ENCODE data around the gene RPS29. TPM values are rescaled to one million over a fixed set of nuclear protein-coding genes. Genes with fewer than 3 reads are reported as not detected.

Gene RPS29
- total RNA-seq, 4 donors from 2014 or later: 2,435 to 6,129 (median 4,291) TPM

DNA sequence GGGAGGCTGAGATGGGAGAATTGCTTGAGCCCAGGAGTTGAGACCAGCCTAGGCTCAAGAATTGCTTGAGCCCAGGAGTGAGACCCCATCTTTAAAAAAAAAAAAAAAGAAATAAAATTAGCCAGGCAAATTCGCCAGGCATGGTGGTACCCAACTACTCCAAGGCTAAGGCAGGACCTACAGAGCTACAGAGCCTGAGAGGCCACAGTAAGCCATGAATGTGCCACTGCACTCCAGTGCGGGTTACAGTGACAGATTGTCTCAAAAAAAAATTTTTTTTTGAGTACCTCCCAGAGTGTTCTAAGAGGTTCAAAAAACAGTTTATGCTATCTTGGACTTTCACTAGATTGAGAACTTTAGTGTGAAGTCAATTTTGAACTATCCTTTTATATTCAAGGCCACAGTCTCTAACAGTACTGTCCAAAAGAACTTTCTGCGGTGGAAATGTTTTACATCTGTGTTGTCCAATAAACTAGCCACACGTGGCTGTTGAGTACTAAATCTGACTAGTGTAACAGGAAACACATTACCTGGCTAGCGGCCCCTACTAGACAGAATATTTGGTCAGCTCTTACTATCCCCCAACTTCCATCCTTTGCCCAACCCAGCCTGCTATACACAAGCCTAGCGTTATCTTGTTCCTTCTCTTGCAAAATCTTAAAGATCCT is 31.8 kb upstream of the RPS29 start:
- no peak overlapping the region for H3K4me3 ChIP-seq
- WGBS, 2 donors (ENCODE audit: low coverage in 1 of 2): 76% methylated on average over 4 to 6 of the region's 6 CpGs
- peaks cover 5 to 37% (median 24%) of the 10 kb centered on the region in 4 donors for H3K4me1 ChIP-seq
- intact Hi-C loops (cut with DNase I; ENCODE audit: low total_unique reads): no loop called here
- H3K27ac ChIP-seq: no peak overlapping the region
- peaks cover 0 to 14% (median 3%) of the 10 kb centered on the region in 4 donors for H3K36me3 ChIP-seq
- H3K27me3 ChIP-seq: no peaks in the 10 kb centered on the region
- in situ Hi-C loops (cut with MboI; ENCODE audit: low pct_ligation_motif_present in 1 of 4, low pct_unique_long_range_greater_than_20kb in 1 of 4, low sequenced_read_pairs in 3 of 4): no loop called here
- no peak for DNase-seq
- no peaks in the 10 kb centered on the region for H3K9me3 ChIP-seq
- TF ChIP-seq CTCF (IDR thresholded peaks at IDR 0.05) (no peak), EP300 (IDR thresholded peaks at IDR 0.05; ENCODE audit: low read depth) (no peak), POLR2A (IDR thresholded peaks at IDR 0.05) (no peak), POLR2AphosphoS5 (IDR thresholded peaks at IDR 0.05) (no peak)

GRCh38 chr14:49615776-49616175 is 29.6 kb upstream of the RPS29 start:
- intact Hi-C loops (cut with DNase I; ENCODE audit: low total_unique reads): no loop called here
- Histone ChIP-seq H3K36me3 (peaks cover 0 to 14% (median 3%) of the 10 kb centered on the region in 4 donors), H3K4me3 (no peak overlapping the region), H3K27me3 (no peaks in the 10 kb centered on the region), H3K9me3 (no peaks in the 10 kb centered on the region), H3K27ac (no peak overlapping the region), H3K4me1 (peaks cover 0 to 22% (median 8%) of the 10 kb centered on the region in 4 donors)
- WGBS, 2 donors (ENCODE audit: low coverage in 1 of 2): 97 to 100% methylated on average over 2 to 6 of the region's 6 CpGs
- no peak for DNase-seq
- TF ChIP-seq POLR2A (IDR thresholded peaks at IDR 0.05) (no peak), CTCF (IDR thresholded peaks at IDR 0.05) (no peak), EP300 (IDR thresholded peaks at IDR 0.05; ENCODE audit: low read depth) (no peak), POLR2AphosphoS5 (IDR thresholded peaks at IDR 0.05) (no peak)
- in situ Hi-C loops (cut with MboI; ENCODE audit: low pct_ligation_motif_present in 1 of 4, low pct_unique_long_range_greater_than_20kb in 1 of 4, low sequenced_read_pairs in 3 of 4): no loop called here

DNA sequence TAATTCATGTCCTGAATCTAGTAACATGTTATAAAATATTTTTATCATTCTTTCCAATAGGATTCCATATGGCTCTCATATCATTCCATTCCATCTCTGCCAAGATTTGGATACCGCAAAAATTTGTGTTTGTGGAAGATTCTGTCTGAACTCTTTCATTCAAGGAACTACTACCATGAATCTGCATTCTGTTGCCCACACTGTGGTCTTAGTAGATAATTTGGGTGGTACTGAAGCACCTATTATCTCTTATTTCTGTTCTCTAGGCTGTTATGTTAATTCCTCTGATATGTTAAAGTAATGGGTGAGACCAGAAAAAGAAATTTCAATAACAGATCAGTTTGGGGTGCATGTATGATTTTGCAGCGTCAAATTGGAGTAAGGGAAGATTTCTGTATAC is 28.0 kb upstream of the RPS29 start:
- DNase-seq: no peak
- intact Hi-C loops (cut with DNase I; ENCODE audit: low total_unique reads): no loop called here
- H3K4me3 ChIP-seq: no peak overlapping the region
- TF ChIP-seq EP300 (IDR thresholded peaks at IDR 0.05; ENCODE audit: low read depth) (no peak), CTCF (IDR thresholded peaks at IDR 0.05) (no peak), POLR2A (IDR thresholded peaks at IDR 0.05) (no peak), POLR2AphosphoS5 (IDR thresholded peaks at IDR 0.05) (no peak)
- H3K27ac ChIP-seq: no peak overlapping the region
- H3K36me3 ChIP-seq: peaks cover 0 to 14% (median 3%) of the 10 kb centered on the region in 4 donors
- H3K4me1 ChIP-seq: peaks cover 0 to 16% (median 3%) of the 10 kb centered on the region in 4 donors
- no peaks in the 10 kb centered on the region for H3K9me3 ChIP-seq
- H3K27me3 ChIP-seq: no peaks in the 10 kb centered on the region
- WGBS, 2 donors (ENCODE audit: low coverage in 1 of 2): 96 to 100% methylated on average over 2 of the region's 2 CpGs
- in situ Hi-C loops (cut with MboI; ENCODE audit: low pct_ligation_motif_present in 1 of 4, low pct_unique_long_range_greater_than_20kb in 1 of 4, low sequenced_read_pairs in 3 of 4): no loop called here

DNA sequence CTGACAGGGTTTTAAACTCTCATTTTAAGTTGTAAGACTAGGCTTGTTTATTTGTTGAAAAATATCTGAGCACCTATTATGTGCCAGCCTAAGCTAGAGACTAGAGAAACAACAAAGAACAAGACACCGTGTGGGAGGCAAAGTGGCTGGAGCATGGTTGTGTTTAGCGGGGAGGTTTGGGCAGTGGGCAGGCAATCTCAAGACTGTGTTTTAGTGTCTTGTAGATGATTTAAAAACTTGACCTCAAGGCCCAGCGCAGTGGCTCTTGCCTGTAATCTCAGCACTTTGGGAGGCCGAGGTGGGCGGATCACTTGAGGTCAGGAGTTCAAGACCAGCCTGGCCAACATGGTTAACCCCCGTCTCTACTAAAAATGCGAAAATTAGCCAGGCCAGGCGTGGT is 26.5 kb upstream of the RPS29 start:
- H3K4me1 ChIP-seq: peaks cover 0 to 2% (median 0%) of the 10 kb centered on the region in 4 donors
- H3K36me3 ChIP-seq: peaks cover 0 to 5% (median 0%) of the 10 kb centered on the region in 4 donors
- intact Hi-C loops (cut with DNase I; ENCODE audit: low total_unique reads) (no loop called here), in situ Hi-C loops (cut with MboI; ENCODE audit: low pct_ligation_motif_present in 1 of 4, low pct_unique_long_range_greater_than_20kb in 1 of 4, low sequenced_read_pairs in 3 of 4) (no loop called here)
- H3K9me3 ChIP-seq: no peaks in the 10 kb centered on the region
- DNase-seq: no peak
- no peaks in the 10 kb centered on the region for H3K27me3 ChIP-seq
- no peak overlapping the region for H3K27ac ChIP-seq
- no peak overlapping the region for H3K4me3 ChIP-seq
- 90% methylated on average over 8 of the region's 8 CpGs; no CpG with 5 or more reads in 1 of the 2 donors for WGBS, 2 donors (ENCODE audit: low coverage in 1 of 2)
- TF ChIP-seq EP300 (IDR thresholded peaks at IDR 0.05; ENCODE audit: low read depth) (no peak), POLR2AphosphoS5 (IDR thresholded peaks at IDR 0.05) (no peak), CTCF (IDR thresholded peaks at IDR 0.05) (no peak), POLR2A (IDR thresholded peaks at IDR 0.05) (no peak)
